GM19463 (cell line): ENCODE data around the gene TOMT.

Experiments
- ATAC-seq: cut with Tn5 transposase; IDR thresholded peaks from one replicate; pipeline ENCODE4 v1.9.1; 2021; ENCODE audit warnings: mild to moderate bottlenecking, moderate library complexity; ENCODE audit not compliant: unreplicated experiment

The TOMT gene

DNA sequence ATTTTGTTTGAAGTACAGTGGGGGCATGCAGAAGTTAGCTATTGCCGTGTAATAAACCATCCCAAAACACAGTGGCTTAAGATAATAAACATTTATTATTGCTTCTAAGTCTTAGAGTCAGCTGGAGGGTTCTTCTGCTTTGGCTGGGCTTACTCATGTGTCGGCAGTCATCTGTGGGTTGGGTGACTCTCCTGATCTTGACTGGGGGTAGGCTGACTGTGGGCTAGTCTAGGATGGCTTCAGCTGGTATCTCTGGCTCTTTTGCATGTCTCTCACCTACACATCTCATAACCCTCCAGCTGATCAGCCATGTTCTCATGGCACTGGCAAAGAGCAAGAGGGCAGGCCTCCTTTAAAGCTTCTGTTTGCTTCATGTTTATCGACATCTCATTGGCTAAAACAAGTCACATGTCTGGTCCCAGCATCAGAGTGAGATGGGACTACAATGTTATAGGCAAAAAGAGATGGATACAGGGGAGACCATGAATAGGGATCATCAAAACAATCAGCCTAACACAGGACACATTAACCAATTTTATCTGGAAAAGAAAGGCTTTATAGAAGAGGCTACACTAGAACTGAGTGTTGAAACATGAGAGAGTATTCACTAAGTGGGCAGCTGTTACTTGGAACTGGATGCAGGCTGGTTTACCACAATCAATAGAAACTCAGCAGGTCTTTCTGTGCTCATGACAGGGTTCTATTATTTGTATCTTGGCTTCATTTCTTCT lies 19.9 kb upstream of the TOMT start:
- no peak for ATAC-seq

DNA sequence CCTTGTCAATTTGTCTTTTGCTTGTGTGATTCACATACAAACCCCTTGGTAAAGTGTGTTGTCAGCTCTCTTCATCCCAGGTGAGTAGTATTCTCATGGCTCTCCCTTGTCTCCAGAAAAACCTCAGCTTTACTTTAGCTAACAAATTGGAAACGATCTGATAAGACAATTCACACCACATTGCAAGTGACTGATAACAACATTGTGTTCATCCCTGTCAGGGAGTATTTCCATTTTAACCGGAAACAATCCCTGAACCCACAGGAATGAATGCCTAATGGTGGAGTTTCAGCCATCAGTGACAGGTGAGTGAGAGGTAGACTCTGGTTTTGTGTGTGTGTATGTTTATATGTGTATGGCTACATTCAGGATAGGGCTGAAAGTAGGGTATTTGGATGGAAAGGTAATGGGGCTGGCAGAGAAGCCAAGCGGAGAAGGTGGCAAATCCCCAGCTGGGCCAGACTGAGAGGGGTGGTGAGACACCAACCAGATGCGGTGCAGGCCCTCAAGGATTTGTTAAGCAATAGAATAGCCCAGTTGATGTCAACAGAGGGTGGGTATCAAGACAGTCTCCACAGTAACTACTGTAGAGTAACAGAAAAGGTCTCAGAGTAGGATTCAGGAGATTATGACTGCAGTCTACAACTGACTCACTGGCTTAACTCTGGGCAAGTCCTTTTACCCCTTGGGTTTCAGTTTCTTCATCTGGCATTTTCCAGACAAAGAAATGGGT lies 17.5 kb upstream of the TOMT start:
- ATAC-seq: no peak

DNA sequence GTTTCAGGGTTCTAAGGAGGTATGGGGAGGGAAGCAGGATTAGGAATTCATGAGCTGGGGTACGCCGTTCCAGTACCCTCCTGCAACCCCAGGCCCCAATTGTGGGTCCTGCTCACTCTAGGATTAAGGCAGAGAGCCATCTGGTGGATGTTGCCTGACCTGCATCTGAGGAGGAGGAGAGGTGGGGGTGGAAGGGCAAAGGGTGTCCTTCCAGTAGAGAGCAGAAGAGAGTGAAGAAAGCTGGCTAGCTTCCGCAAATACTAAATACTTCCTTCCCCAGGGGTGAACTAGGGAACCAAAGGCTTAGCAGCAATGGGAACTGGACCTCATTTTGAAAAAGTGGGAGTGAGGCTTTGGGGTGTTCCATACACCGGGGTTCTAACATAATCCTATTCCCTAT lies 14.4 kb upstream of the TOMT start:
- ATAC-seq: no peak

DNA sequence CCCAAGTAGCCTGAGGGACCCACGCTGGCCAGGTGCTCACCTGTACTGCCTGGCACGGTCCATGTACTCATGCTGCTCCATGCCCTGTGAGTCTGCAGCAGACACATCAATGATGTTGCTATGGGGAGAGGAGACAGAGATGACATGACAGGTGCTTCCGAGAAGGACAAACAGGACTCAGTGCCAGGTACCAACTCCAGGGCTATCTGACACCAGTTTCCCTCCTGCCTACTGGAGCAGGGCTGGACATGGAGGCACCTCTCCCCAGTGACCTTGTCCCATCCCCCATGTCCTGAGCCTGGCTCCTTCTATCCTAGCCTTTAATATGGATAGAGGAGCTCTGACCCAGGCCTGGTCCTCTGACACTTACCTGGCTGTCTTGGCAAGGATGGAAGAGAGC lies 7.0 kb upstream of the TOMT start:
- no peak for ATAC-seq

DNA sequence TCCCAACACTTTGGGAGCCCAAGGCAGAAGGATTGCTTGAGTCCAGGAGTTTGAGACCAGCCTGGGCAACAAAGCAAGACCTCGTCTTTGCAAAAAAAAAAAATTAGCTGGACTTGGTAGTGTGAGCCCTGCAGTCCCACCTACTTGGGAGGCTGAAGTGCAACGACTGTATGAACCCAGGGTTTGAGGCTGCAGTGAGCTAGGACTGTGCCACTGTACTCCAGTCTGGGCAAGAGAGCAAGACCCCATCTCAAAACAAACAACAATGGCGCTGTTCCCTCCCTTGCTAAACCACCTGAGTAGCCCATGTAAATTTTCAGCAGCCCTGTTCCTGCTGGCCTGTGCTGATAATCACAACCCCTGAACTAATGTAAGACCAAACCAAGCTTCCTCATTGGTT lies 5.7 kb upstream of the TOMT start:
- no peak for ATAC-seq

DNA sequence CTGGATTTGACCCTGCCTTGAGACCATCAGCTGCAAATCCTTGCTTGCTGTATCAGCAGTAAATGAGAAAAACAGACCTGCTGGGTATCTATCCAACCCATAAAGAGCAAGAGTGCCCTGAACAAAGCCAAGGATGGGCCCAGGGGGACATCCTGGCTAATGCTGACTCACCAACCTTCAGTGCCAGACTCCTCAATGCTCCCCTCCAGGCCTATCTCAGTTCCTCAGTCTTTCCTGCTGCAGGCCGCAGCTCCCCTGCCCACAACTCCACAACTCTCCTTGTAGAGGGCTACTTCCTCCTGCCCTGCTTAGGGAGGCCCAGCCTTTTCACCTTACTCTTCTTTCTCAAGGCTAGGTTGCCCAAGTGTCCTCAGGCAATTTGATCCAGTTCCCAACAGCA lies 5.3 kb upstream of the TOMT start:
- no peak for ATAC-seq

DNA sequence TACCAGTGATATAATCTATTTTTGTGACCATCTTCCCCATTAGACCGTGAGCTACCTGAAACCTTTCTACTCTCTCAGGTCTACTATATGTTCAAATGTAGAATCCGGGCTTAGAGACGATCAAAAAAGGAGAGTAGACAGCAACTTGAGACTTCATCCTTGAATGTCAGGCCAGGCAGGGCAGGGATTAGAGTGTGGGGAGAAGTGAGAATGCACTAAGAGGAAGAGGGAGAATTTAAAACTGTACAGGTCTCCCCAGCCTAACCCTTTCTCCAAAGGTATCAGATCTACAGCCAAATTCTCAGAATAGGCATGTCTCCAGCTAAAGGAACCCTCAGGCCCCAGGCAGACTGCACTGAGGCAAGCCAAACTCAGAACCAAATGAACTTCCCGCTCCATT lies 3.6 kb upstream of the TOMT start:
- no peak for ATAC-seq

DNA sequence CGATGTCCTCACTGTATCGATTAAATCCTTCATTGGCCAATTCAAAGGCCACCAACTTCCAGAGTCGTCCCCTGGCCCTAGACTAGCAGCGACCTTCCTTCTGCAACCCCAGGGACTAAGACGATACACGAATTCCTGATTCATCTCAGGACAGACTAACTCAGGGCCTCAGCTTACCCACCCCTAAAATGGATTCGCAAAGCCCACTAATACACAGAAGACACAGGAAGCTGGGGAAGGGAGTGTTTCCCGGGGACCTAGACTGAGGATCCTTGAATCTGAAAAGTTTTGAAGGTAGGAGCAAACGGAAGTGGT lies 3.1 kb upstream of the TOMT start:
- no peak for ATAC-seq

DNA sequence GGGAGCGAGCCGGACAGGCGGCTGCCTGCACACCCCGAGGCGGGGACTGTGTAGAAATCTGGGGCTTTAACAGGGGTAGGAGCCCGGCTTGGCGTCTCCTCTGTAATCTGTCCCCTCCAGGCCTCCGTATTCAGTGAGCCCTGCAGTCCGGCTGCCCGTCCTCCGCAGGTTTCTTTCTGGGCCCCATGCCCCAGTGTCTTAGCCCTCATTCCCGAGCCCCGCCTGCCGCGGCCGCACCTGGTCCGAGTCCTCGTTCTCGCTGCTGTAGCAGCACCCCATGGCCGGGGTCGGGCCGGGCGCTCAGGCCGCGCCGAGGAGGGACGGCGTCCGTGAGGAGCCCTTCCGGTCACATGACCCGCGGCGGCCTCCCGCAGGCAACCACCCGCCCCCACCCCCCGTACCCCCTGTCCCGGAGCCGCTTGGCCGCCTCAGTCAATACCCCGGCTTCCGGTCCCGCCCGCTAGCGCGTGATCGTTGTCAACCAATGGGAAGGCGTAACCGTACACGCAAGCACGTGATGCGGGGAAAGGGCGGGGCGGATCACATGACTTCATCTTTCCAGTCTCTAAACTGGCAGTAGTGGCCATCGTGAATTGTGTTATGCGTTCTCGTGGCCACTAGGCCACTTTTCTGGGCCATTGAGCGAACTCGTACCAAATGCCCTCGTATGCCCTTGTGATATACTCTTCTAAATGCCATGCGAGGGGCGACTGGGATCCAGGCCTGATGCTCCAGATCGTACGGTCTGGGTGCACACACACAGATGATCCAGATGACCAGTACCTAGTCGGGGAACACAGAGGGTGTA lies 2.6 kb upstream of the TOMT start, which contains the start of gene LAMTOR1:
Gene LAMTOR1, minus strand, starts transcription at position 352 of the 808 bp plus-strand sequence. Its CDS starts 73 bp downstream, at position 279.
- ATAC-seq: peak; percentile 94

DNA sequence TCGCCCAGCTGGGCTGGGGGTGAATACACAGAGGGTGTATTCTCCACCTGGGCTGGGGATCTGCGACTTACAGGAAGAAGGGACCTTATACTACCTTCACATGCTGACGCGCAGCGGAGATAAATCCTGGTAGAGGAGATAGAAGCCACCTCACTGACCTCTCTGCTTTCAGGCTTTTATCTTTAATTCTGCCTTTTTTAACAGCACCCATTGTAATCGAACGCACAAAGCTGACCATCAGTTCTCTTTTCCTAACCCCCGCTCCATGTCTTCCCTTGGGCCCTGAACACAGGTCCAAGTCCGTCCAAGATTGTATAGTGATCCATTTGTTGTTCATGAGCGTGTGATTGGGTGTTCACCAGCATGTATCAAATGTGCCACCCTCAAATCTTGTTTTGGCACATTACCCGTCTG lies 2.0 kb upstream of the TOMT start:
- ATAC-seq: no peak

DNA sequence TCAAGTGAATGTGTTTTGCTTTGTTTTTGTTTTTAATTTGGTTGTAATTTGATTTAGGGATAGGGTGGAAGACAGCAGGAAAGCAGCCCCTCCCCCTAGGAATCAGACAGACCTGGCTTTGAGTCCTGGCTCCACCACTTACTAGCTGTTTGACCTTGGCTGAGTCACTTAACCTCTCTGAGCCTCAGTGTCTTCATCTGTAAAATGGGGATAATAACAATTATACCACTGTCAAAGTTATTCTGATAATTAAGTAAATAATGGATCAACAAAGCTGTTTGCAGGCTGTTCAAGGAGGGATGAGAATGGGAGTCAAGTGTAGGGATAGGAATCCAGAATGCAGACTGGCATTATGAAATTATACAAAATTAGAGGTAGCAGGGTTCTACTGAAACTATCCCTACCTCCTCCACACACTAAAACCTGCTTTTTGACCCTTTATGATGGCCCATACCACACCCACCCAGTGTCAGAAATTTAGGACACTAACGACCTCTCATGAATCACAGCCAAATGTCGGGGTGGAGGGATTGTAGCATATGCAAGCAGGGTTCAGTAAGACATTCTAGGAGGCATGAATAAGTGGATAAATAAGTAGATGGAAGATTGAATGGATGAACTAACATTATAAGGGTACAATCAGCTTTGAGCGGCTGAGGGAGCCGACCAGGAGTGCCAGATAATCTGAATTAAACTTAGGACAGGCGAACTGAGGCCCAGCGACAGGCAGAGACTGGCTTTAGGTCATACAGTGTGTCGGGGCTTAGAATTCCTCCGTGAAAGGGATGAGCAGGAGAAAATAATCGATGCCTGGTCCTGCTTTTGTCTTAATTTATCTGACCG lies 5.8 kb downstream of the TOMT start:
- ATAC-seq: peak; percentile 4

DNA sequence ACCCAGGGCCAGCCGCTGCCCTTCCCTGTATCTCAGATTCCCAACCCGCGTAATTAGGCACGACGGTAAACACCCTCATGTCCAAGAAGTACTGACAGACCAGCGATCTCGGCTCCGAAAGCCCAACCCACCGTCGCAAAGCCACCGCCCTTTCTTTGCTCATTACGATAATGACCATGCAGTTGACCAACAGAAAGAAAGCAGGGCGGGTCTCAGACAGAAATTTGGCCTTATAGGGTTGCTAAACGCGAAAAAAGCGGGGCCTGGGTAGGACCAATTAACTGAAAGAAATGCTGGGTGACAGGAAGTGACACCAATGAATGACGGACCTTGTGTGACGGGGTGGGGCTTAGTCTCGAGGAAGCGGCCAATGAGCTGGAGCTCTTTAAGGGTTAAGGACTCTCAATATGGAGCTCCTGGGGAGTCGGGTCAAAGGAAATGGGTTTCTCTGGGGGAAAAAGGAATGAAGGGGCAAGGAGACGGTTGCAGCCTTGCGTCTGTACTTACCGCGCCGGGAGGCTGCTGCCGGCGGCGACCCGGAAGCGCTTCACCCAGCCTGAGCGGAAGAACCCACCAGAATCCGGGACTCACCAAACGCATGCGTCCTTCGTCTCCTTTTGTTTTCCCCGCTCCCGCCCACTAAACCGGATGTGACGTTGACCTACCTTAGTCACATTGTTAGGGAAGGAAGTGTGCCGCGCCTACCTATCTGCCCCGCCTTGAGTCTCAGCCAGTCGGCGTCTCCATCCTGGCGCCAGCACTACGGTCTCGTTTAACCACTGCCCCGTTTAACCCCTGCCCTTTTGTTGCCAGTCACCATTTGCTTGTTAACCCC lies 6.6 kb downstream of the TOMT start, which contains the start of gene ANAPC15:
Gene ANAPC15, minus strand, starts transcription at position 553 of the 835 bp plus-strand sequence. CDS start 1,419 bp downstream, outside the sequence.
- peak; percentile 86 for ATAC-seq

DNA sequence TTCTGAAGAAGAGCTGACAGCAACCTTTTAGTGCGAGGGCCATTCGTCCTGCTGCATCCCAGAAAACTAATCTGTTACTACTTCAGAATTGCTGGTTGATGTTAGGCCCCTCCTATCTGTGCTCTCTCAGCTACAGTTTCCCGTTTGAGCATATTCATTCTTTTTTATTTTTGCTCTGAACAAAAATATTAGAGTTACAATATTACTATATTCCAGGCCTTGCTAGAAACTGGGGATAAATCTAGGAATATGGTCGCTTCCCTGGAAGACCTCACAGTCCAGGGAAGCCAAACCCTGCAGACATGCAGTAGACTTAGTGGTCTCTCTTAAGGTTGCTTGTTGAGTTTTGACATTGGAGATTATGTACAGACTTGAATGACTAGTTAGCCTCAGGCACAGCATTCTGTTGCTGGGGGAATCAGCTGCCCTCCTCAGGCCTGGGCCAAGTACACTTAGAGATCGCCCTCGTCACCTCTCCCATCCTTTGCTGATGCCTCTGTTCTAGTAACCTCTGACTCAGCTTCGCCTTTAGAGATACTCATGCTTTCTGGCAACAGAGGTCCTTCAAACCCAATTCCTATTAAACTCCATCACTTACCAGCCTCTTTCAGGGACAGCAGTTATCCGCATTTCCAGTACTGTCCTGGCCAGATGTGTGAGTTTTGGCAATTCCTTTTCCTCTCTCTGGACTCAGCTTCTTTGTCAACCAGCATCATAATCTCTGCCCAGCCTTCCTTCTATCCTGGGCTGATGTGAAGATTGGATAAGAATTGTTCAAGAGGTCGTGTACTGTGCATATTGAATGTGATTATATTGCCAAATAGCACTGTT lies 7.5 kb downstream of the TOMT start:
- ATAC-seq: no peak

DNA sequence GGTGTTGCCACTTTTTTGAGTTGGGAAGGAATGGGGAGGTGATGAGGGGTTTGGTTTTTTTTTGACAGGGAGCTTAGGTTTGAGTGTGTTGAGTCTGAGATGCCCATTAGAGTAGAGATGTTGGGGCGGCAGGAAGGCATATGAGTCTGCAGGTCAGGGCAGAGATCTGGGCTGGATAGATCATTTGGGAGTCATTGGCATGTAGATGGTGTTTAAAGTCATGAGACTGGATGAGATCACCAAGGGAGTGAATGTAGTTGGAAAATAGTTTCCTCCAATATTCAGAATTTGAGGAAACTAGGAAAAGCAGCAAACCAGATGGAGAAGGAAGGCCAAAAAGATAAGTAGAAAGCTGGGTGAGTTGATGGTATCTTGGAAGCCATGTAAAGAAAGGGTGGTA lies 8.8 kb downstream of the TOMT start:
- no peak for ATAC-seq

DNA sequence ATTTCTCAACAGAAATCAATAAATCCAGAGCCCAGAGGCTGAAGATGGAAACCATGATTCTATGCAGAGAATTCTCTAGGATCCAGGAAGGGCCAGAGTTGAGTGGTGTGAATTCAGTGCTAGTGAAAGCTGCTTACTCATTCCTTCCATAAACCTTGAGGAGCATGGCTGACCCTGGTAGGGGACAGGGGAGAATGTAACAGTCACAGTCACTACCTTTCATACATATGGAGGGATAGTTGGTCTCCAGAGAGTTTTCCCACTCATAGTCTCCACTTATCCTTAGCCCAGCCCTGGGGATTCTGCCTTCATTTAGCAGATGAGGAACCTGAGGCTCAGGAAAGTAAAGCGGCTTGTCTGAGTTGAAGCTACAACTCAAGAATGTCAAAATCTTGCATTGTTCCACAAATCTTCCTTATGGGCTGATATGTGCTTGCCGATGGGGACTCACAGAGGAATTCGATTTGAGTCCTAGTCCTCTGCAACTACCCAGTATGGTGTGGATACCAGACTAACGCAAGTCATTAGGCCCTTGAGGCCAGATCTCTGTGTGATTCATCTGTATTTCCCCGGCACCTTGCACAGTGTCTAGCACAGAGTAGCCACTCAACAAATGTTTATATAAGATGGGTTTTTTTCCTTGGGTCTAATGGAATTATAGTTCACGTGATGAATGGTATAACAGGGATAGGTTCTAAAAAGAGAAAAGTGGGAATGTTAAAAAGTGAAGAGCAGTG lies 10.5 kb downstream of the TOMT start:
- no peak for ATAC-seq

DNA sequence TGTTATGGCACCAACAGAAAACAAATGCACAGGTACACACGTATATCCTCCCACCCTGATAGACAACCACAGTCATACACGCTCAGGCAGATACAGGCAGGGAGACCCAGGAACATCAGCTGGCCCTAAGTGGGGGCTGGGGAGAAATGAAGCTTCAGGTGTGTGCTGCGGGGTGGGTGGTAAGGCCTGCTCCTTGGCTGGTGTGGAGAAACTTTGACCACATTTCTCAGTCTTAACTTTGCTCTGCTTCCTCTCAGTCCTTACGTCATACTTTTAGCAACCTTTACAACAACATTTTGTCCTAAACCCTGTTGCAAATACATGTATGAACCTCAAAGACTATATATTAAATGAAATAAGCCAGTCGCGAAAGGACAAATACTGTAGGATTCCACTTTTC lies 13.5 kb downstream of the TOMT start:
- no peak for ATAC-seq

DNA sequence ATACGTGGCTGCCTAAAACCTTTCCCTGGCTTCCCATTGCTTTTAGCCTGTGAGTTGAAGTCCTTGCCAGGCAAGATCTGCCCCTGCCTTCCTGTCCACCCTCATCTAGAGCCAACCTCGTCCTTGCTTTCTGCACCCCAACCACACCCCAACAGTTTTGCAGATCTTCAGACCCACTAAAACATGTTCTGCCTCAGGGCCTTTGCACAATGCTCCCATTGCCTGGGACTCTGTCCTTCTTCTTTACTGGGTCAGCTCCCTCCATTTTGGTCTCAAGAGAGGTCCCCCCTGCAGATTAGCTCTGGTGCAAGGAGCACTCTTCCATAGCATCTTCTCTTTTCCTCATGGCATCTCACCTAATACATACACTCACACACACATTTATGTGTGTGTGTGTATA lies 15.2 kb downstream of the TOMT start:
- no peak for ATAC-seq

DNA sequence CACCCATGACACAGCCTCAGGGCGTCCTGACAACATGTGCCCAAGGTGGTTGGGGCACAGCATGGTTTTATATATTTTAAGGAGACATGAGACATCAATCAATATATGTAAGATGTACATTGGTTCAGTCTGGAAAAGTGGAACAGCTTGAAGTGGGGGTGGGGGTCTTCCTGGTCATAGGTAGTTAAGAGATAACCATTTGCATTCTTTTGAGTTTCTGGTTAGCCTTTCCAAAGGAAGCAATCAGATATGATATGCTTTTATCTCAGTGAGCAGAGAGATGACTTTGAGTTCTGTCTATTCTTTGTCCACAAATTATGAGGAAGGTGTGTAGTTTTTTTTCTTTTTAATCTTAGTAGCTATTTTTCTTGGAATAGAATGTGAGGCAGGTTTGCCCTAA lies 16.9 kb downstream of the TOMT start:
- ATAC-seq: no peak
